HG03575 (cell line): ENCODE measurements around the gene EPHA8.

Source experiments
- ATAC-seq: cut with Tn5 transposase; IDR thresholded peaks from one replicate; pipeline ENCODE4 v1.9.1; 2021; ENCODE audit not compliant: unreplicated experiment, insufficient number of reproducible peaks, low FRiP score; ENCODE audit errors: extremely low read depth

Gene EPHA8

GRCh38 chr1:22633697-22634463 lies 70.6 kb downstream of the EPHA8 start:
- ATAC-seq: no peak

GRCh38 chr1:22635436-22635835 lies 72.1 kb downstream of the EPHA8 start:
- no peak for ATAC-seq

- ATAC-seq: no peak
Observed at GRCh38 chr1:22636353-22636752, 73.1 kb downstream of the EPHA8 start, which contains the start of gene C1QA. C1QA (plus strand) TSS chr1:22636628; CDS start chr1:22637617, 989 bp downstream.

DNA sequence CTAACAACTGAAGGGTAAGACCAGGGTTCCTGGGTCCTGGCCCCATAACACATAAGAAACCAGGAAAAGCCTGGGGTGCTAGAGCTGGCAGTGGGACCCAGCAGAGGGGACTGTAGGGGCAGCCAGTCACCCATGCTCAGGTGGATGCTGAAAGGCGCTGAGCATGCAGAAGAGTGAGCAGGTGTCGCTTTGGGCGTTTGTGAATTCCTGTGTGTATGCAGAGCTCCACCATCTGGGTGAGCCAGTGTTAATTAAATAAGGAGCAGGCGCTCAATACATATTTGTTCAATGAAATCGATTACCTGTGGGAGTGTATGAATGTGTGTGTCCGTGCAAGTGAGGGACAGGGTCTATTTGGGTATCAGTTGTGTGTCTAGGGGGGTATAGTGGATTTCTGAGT lies 73.6 kb downstream of the EPHA8 start:
- no peak for ATAC-seq

- ATAC-seq: no peak
Observed at GRCh38 chr1:22637907-22638445, 74.7 kb downstream of the EPHA8 start.

DNA sequence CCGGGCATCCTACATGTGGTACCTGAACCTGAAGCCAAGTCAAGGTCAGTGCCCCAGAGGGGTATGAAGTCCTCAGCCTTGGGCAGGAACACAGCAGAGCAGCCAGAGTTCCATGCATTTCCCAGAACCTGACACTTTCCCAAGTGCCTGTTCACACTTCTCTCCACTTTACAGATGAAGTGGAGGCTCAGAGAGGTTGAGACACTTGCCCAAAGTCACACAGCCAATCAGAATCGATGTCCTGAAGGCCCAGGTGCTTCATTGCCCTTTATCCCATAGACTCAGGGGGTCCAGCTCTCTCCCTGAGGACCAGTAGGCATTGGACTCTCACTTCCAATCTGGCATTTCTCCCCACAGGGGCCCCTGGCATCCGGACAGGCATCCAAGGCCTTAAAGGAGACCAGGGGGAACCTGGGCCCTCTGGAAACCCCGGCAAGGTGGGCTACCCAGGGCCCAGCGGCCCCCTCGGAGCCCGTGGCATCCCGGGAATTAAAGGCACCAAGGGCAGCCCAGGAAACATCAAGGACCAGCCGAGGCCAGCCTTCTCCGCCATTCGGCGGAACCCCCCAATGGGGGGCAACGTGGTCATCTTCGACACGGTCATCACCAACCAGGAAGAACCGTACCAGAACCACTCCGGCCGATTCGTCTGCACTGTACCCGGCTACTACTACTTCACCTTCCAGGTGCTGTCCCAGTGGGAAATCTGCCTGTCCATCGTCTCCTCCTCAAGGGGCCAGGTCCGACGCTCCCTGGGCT lies 75.4 kb downstream of the EPHA8 start:
- ATAC-seq: no peak

DNA sequence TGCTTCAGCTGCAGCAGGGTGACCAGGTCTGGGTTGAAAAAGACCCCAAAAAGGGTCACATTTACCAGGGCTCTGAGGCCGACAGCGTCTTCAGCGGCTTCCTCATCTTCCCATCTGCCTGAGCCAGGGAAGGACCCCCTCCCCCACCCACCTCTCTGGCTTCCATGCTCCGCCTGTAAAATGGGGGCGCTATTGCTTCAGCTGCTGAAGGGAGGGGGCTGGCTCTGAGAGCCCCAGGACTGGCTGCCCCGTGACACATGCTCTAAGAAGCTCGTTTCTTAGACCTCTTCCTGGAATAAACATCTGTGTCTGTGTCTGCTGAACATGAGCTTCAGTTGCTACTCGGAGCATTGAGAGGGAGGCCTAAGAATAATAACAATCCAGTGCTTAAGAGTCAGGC lies 76.0 kb downstream of the EPHA8 start:
- no peak for ATAC-seq

DNA sequence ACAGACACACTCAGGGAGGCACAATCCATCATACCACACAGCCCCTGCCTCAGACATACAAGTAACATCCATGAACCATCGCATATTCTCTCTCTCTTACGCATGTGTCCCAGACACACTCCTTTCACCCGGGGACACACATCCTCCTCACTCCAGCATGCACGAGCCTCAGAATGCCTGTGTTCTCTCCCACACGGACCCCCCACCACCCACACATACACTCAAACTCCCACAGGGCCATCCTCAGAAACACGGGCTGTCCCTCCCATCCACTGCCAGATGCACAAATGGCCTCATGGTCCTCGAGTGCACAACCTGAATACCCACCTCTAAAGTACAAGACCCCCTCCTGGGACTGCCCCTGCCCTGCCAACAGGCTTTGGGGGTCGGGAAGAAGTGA lies 78.0 kb downstream of the EPHA8 start:
- ATAC-seq: no peak

- ATAC-seq: no peak
Observed at GRCh38 chr1:22641906-22642636, 78.8 kb downstream of the EPHA8 start.

- ATAC-seq: no peak
Observed at GRCh38 chr1:22643381-22643780, 80.1 kb downstream of the EPHA8 start, which contains the start of gene C1QC. C1QC (plus strand) TSS chr1:22643633; CDS start chr1:22644024, 391 bp downstream.

GRCh38 chr1:22643928-22644327 lies 80.6 kb downstream of the EPHA8 start:
- no peak for ATAC-seq

DNA sequence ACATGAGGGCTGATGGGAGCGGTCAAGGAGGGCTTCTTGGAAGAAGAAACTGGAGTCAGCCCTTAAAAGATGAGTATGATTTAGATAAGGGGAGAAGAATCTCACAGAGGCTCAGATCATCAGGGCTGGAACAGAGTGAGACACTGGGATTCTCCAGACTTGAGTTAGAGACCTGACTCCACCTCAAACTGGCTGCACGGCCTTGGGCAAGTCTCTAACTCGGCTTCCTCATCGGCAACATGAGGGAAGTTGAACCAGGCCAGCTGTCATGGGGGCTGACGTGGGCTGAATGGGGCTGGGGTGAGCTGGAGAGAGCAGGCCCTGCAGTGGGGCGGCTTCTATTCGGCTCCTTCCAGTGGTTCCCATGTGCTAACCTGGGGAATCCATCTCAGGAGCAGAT lies 82.6 kb downstream of the EPHA8 start:
- no peak for ATAC-seq

DNA sequence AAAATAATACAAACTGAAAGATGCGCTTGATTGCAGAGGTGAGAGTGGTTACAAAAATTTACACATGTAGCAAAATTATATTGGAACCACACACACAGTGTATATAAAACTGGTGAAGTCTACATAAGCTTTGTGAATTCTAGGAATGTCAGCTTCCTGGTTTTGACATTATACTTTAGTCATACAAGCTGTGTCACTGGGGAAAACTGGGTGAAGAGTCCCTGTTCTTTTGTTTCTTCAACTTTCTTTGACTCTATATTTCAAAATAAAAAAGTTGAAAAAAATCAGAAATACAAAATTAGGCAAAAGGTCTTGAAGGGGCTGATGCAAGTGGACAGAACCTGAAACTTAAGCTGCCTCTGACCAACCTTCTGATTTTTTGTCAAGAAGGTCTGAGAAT lies 83.1 kb downstream of the EPHA8 start:
- no peak for ATAC-seq

- ATAC-seq: no peak
Observed at GRCh38 chr1:22650089-22650693, 86.9 kb downstream of the EPHA8 start.

- ATAC-seq: no peak
Observed at GRCh38 chr1:22651941-22652856, 88.9 kb downstream of the EPHA8 start.

GRCh38 chr1:22652881-22653316 lies 89.6 kb downstream of the EPHA8 start, which contains the start of gene C1QB:
C1QB (plus strand) TSS chr1:22653236; CDS start chr1:22659463, 6,227 bp downstream.
- ATAC-seq: no peak
